Activated T-cell treated with anti-CD3 and anti-CD28 coated beads for 48 hours (primary cell): ENCODE data around the gene COMMD10.
"Not testable (repeated sequence)": the region's sequence is repeated elsewhere in the genome, so short reads cannot be mapped to it uniquely, and the experiment has no call there.

Experiments used
- DNase-seq: peaks from one replicate; pipeline ENCODE4 v3.0.0-alpha.2; 2020; ENCODE audit warnings: low read depth

COMMD10 gene

GRCh38 chr5:116084871-116085715 is at the start of gene COMMD10:
Gene COMMD10, plus strand, starts transcription at chr5:116085025.
- peak; percentile 68 for DNase-seq

GRCh38 chr5:116035123-116035522 is 49.7 kb upstream of the COMMD10 start:
- no peak for DNase-seq

GRCh38 chr5:116037236-116037822 is 47.5 kb upstream of the COMMD10 start:
- no peak for DNase-seq

GRCh38 chr5:116038817-116039216 is 46.0 kb upstream of the COMMD10 start:
- no peak for DNase-seq

GRCh38 chr5:116042375-116042774 is 42.5 kb upstream of the COMMD10 start:
- DNase-seq: no peak

GRCh38 chr5:116044073-116044472 is 40.8 kb upstream of the COMMD10 start:
- no peak for DNase-seq

- no peak for DNase-seq
Measured at GRCh38 chr5:116045821-116046220, 39.0 kb upstream of the COMMD10 start.

- DNase-seq: no peak
Measured at GRCh38 chr5:116046261-116046660, 38.6 kb upstream of the COMMD10 start.

- DNase-seq: no peak
Measured at GRCh38 chr5:116046823-116047222, 38.0 kb upstream of the COMMD10 start.

GRCh38 chr5:116058346-116058936 is 26.4 kb upstream of the COMMD10 start:
- DNase-seq: no peak

GRCh38 chr5:116062352-116062751 is 22.5 kb upstream of the COMMD10 start:
- DNase-seq: no peak

GRCh38 chr5:116063950-116064349 is 20.9 kb upstream of the COMMD10 start:
- DNase-seq: no peak

- DNase-seq: no peak
Measured at GRCh38 chr5:116068028-116068632, 16.7 kb upstream of the COMMD10 start.

- no peak for DNase-seq
Measured at GRCh38 chr5:116071211-116071610, 13.6 kb upstream of the COMMD10 start.

- DNase-seq: no peak
Measured at GRCh38 chr5:116075191-116075831, 9.5 kb upstream of the COMMD10 start.

GRCh38 chr5:116076496-116076895 is 8.3 kb upstream of the COMMD10 start:
- no peak for DNase-seq

GRCh38 chr5:116078199-116078598 is 6.6 kb upstream of the COMMD10 start:
- DNase-seq: no peak

- no peak for DNase-seq
Measured at GRCh38 chr5:116084287-116084691, 536 bp upstream of the COMMD10 start.

- not testable (repeated sequence) for DNase-seq
Measured at GRCh38 chr5:116086309-116086708, 1.5 kb downstream of the COMMD10 start.

GRCh38 chr5:116088062-116088461 is 3.2 kb downstream of the COMMD10 start:
- no peak for DNase-seq

- DNase-seq: no peak
Measured at GRCh38 chr5:116090302-116090701, 5.5 kb downstream of the COMMD10 start.

GRCh38 chr5:116091416-116091815 is 6.6 kb downstream of the COMMD10 start:
- no peak for DNase-seq
